ENCODE results near the gene SLC35A3. TPM values are rescaled to one million over a fixed set of nuclear protein-coding genes. Genes with fewer than 3 reads are reported as not detected.

The SLC35A3 gene
- total and polyA plus RNA-seq, 9 of the 15 experiments (the other 6 are each of a cell fraction or from before 2014, with no cell fraction given), result 3.5 to 21.7 (median 13.2) TPM

GRCh38 chr1:99969729-99970621 is at the start of gene SLC35A3 (continued):
- TF ChIP-seq, protein P1, sequence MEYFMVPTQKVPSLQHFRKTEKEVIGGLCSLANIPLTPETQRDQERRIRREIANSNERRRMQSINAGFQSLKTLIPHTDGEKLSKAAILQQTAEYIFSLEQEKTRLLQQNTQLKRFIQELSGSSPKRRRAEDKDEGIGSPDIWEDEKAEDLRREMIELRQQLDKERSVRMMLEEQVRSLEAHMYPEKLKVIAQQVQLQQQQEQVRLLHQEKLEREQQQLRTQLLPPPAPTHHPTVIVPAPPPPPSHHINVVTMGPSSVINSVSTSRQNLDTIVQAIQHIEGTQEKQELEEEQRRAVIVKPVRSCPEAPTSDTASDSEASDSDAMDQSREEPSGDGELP (CRISPR knock-in tag; IDR thresholded peaks at IDR 0.05; ENCODE audit: borderline replicate concordance), result peak; percentile 90
- peak; percentile 14 for TF ChIP-seq SMAD1 (IDR thresholded peaks at IDR 0.05; ENCODE audit: low read depth, low read length, partially characterized antibody)
- TF ChIP-seq POLR2B (IDR thresholded peaks at IDR 0.05; ENCODE audit: low read depth, partially characterized antibody), result peak; percentile 54
- TF ChIP-seq REST (IDR thresholded peaks at IDR 0.05; ENCODE audit: borderline replicate concordance), result 0 out of 2 replicates have a peak, but pooled peaks have one; percentile 8
- no peak for TF ChIP-seq REST (CRISPR knock-in tag; IDR thresholded peaks at IDR 0.05; ENCODE audit: low read depth)
- TF ChIP-seq PHF20 (IDR thresholded peaks at IDR 0.05; ENCODE audit: partially characterized antibody), result peak; percentile 94
- TF ChIP-seq NR4A1 (CRISPR knock-in tag; IDR thresholded peaks at IDR 0.05), result no peak
- TF ChIP-seq NR4A1 (tag; IDR thresholded peaks at IDR 0.05), result 0 out of 2 replicates have a peak, but pooled peaks have one; percentile 29
- TF ChIP-seq MNT (conservative IDR thresholded peaks at IDR 0.05), result peak; percentile 75 to 88
- TF ChIP-seq, protein P2, sequence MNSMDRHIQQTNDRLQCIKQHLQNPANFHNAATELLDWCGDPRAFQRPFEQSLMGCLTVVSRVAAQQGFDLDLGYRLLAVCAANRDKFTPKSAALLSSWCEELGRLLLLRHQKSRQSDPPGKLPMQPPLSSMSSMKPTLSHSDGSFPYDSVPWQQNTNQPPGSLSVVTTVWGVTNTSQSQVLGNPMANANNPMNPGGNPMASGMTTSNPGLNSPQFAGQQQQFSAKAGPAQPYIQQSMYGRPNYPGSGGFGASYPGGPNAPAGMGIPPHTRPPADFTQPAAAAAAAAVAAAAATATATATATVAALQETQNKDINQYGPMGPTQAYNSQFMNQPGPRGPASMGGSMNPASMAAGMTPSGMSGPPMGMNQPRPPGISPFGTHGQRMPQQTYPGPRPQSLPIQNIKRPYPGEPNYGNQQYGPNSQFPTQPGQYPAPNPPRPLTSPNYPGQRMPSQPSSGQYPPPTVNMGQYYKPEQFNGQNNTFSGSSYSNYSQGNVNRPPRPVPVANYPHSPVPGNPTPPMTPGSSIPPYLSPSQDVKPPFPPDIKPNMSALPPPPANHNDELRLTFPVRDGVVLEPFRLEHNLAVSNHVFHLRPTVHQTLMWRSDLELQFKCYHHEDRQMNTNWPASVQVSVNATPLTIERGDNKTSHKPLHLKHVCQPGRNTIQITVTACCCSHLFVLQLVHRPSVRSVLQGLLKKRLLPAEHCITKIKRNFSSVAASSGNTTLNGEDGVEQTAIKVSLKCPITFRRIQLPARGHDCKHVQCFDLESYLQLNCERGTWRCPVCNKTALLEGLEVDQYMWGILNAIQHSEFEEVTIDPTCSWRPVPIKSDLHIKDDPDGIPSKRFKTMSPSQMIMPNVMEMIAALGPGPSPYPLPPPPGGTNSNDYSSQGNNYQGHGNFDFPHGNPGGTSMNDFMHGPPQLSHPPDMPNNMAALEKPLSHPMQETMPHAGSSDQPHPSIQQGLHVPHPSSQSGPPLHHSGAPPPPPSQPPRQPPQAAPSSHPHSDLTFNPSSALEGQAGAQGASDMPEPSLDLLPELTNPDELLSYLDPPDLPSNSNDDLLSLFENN (IDR thresholded peaks at IDR 0.05; ENCODE audit: low read depth in 2 of 2, low read length in 2 of 2), result peak in 1 of 2 experiments; percentile 46; a peak in 1 of 4 replicates
